Measurements from ENCODE around the gene HSDL1. TPM values are rescaled to one million over a fixed set of nuclear protein-coding genes. Genes with fewer than 3 reads are reported as not detected.
A peak's percentile ranks its signal among the peaks of the same experiment; 100 is the strongest.

Gene HSDL1
- total and polyA plus RNA-seq, 10 of the 15 experiments (the other 5 are each of a cell fraction or from before 2014, with no cell fraction given), result 2.0 to 13.4 (median 5.6) TPM

GRCh38 chr16:84116720-84117493 is 28.1 kb downstream of the HSDL1 start, which contains the start of gene MBTPS1 (continued):
- TF ChIP-seq ZBTB4 (CRISPR knock-in tag; IDR thresholded peaks at IDR 0.05), result no peak
- no peak for TF ChIP-seq HDAC6 (IDR thresholded peaks at IDR 0.05; ENCODE audit: unreplicated experiment)
- TF ChIP-seq JUNB (IDR thresholded peaks at IDR 0.05), result no peak
- TF ChIP-seq FOXK2 (IDR thresholded peaks at IDR 0.05), result peak; percentile 86
- peak; percentile 32; the same call in 1 of the 2 replicates for TF ChIP-seq HCFC1 (IDR thresholded peaks at IDR 0.05; ENCODE audit: low read length)
- peak; percentile 66 for TF ChIP-seq IRF5 (IDR thresholded peaks at IDR 0.05; ENCODE audit: borderline replicate concordance)
- 0 out of 4 replicates have a peak, but pooled peaks of 1 of the 2 experiments have one; percentile 47 for TF ChIP-seq EP300 (IDR thresholded peaks at IDR 0.05; ENCODE audit: borderline replicate concordance in 1 of 2, control insufficient read depth in 1 of 2, low read depth in 2 of 2, low read length in 2 of 2)
- 0 out of 6 replicates have a peak, but pooled peaks of 1 of the 3 experiments have one; percentile 20 for TF ChIP-seq CTCF (IDR thresholded peaks at IDR 0.05 in 2 of 3, conservative IDR thresholded peaks at IDR 0.05 in 1 of 3; ENCODE audit: control insufficient read depth in 2 of 3, extremely low read depth in 1 of 3, insufficient read depth in 1 of 3, low read depth in 3 of 3, low read length in 3 of 3)
- 0 out of 2 replicates have a peak, but pooled peaks have one; percentile 12 for TF ChIP-seq EED (IDR thresholded peaks at IDR 0.05; ENCODE audit: low read depth)
- peak; percentile 84 for TF ChIP-seq MXI1 (IDR thresholded peaks at IDR 0.05; ENCODE audit: low read depth, low read length)
- no peak for TF ChIP-seq CREM (IDR thresholded peaks at IDR 0.05; ENCODE audit: low read depth)
- TF ChIP-seq BHLHE40 (IDR thresholded peaks at IDR 0.05; ENCODE audit: borderline replicate concordance in 1 of 2, low read depth in 2 of 2, low read length in 1 of 2), result peak; percentile 30 to 68; a peak in 2 of 4 replicates
- TF ChIP-seq USF1 (IDR thresholded peaks at IDR 0.05; ENCODE audit: borderline replicate concordance, extremely low read length, insufficient read depth, low read depth, low read length), result peak; percentile 7
- TF ChIP-seq HSF1 (IDR thresholded peaks at IDR 0.05; ENCODE audit: low read depth, low read length), result no peak
- TF ChIP-seq SMAD5 (IDR thresholded peaks at IDR 0.05; ENCODE audit: low read depth), result peak; percentile 69; the same call in 1 of the 2 replicates
- TF ChIP-seq POLR2AphosphoS2 (IDR thresholded peaks at IDR 0.05; ENCODE audit: low read depth, low read length), result peak; percentile 75; the same call in 1 of the 2 replicates
- TF ChIP-seq POLR2A (IDR thresholded peaks at IDR 0.05; ENCODE audit: low read depth, low read length), result peak; percentile 93
